RWPE1 (cell line): ENCODE measurements around the gene NSRP1.
"Not testable (repeated sequence)": the region's sequence is repeated elsewhere in the genome, so short reads cannot be mapped to it uniquely, and the experiment has no call there.

Experiments used
- CTCF ChIA-PET: fragments of 350-600 bp; sonication (Branson Sonifier 250); formaldehyde crosslinking; extraction: SDS; loops from one replicate; lab custom pipeline; 2021; lab: Yijun Ruan, JAX
- POLR2A ChIA-PET: fragments of 400-600 bp; formaldehyde crosslinking; extraction: SDS; loops from one replicate; lab custom pipeline; 2020; ENCODE audit warnings: antibody characterized with exemption; ENCODE audit not compliant: low non-redundant PET; lab: Yijun Ruan, JAX
- DNase-seq: peaks from one replicate; pipeline ENCODE4 v3.0.0; 2012; ENCODE audit warnings: low spot score
- H3K27ac ChIP-seq: fragments of 450-650 bp; 2 replicates; pipeline ENCODE4 v1.5.1; 2017
- TF ChIP-seq, protein P1 (sequence below): fragments of 450-650 bp; conservative IDR thresholded peaks from 2 replicates; pipeline ENCODE4 v1.5.1; 2017; ENCODE audit warnings: low read depth, mild to moderate bottlenecking

The NSRP1 gene

DNA sequence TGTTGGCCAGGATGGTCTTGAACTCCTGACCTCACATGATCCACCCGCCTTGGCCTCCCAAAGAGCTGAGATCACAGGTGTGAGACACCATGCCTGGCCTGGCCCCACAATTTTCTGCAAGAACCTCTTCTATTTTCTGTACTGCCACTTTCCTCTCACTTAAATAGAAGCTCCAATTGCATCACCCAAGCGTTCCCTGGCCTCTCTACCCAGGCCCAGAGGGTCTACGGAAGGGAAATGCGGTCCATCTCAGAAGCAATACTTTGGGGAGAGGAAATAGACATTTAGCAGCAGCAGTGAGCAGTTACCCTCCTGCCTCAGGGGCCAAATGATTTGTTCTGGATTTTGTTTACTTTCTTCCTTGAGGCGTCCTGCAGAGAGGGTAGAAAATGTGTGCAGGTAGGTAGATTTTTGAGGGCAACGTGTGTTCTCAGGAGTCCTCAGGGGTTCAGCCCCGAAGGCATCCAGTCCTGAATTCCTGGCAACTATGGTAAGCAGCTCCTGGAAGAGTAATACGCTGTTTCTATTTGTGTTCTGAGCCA lies 107.9 kb downstream of the NSRP1 start:
- DNase-seq, result no peak
- CTCF ChIA-PET, result no interaction called here
- POLR2A ChIA-PET, result no interaction called here
- no peak overlapping the region for H3K27ac ChIP-seq
- TF ChIP-seq, protein P1, sequence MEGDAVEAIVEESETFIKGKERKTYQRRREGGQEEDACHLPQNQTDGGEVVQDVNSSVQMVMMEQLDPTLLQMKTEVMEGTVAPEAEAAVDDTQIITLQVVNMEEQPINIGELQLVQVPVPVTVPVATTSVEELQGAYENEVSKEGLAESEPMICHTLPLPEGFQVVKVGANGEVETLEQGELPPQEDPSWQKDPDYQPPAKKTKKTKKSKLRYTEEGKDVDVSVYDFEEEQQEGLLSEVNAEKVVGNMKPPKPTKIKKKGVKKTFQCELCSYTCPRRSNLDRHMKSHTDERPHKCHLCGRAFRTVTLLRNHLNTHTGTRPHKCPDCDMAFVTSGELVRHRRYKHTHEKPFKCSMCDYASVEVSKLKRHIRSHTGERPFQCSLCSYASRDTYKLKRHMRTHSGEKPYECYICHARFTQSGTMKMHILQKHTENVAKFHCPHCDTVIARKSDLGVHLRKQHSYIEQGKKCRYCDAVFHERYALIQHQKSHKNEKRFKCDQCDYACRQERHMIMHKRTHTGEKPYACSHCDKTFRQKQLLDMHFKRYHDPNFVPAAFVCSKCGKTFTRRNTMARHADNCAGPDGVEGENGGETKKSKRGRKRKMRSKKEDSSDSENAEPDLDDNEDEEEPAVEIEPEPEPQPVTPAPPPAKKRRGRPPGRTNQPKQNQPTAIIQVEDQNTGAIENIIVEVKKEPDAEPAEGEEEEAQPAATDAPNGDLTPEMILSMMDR, result no peak

DNA sequence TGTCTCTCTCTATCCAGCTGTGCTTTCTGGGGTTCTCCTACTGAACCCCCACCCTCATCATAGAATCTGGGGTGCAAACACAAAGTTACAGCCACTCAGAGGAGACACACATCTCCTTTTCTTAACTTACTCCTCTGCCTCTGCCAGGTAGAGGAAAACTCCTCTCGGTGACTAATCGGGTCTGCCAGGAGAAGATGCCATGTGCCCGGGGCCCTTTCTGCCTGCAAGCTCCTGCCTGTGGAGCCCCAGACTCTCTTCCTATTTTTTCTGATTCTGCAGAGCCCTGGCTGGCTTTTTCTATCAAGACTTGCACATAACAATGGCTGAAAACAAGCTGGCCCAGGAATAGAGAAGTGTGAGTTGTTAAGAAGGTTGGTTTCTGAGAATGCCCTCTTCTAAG lies 108.5 kb downstream of the NSRP1 start:
- TF ChIP-seq, protein P1, result no peak
- DNase-seq, result peak; percentile 38
- CTCF ChIA-PET, result interaction anchor here (0.6 kb wide), 1 partner anchor 100 kb away, joined by 3 read pairs; no protein-coding TSS in a partner anchor
- POLR2A ChIA-PET, result no interaction called here
- H3K27ac ChIP-seq, result no peak overlapping the region

- no peak for DNase-seq
- ChIA-PET POLR2A (no interaction called here), CTCF (no interaction called here)
- TF ChIP-seq, protein P1, result no peak
- H3K27ac ChIP-seq, result no peak overlapping the region
Measured at GRCh38 chr17:30225919-30226553, 109.4 kb downstream of the NSRP1 start.

GRCh38 chr17:30226878-30227277 lies 110.3 kb downstream of the NSRP1 start:
- no peak for DNase-seq
- ChIA-PET POLR2A (no interaction called here), CTCF (no interaction called here)
- no peak overlapping the region for H3K27ac ChIP-seq
- TF ChIP-seq, protein P1, result no peak

DNA sequence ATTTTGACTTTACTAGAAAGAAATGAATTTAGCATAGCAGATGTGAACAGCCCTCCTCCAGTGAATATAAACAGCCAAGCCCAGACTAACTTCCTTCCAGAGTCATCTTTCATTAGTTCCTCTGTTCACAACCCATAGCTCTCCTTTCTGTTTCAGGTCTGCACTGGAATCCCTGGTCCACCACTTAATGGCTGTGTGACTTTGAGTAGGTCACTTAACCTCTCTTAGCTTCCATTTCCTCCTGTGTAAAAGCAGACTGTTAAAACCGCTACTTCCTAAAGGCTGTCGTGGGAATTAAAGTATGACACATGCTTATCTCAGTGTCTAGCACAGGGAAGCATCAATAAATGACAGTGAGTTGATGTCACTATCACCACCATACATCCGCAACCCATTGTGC lies 111.4 kb downstream of the NSRP1 start:
- ChIA-PET CTCF (interaction anchor here (1.0 kb wide), 1 partner anchor 121 kb away, joined by 3 read pairs; no protein-coding TSS in a partner anchor), POLR2A (no interaction called here)
- no peak for DNase-seq
- TF ChIP-seq, protein P1, result no peak
- peak overlapping the region; percentile 70 for H3K27ac ChIP-seq

DNA sequence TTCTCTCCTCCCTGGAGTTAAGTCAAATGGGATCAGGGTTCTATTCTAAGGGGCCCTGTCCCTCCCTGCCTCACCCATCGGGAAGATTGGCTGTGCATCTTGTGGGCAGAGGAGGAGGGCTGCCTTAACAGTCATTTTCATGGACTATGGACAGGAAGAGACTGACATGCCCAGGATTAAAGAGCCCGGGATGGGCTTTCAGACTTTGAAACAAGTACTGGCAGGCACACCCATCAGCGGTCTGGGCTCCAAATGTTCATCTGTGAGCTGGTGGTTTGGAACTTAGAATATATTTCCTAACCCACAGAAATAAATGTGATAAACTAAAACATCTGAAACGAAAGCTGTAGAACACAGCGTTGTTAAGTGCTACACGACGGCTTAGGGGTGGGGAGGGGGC lies 112.4 kb downstream of the NSRP1 start:
- ChIA-PET CTCF (interaction anchor here (1.0 kb wide), 1 partner anchor 122 kb away, joined by 3 read pairs; no protein-coding TSS in a partner anchor), POLR2A (no interaction called here)
- peak overlapping the region; percentile 70 for H3K27ac ChIP-seq
- DNase-seq, result no peak
- TF ChIP-seq, protein P1, result no peak

DNA sequence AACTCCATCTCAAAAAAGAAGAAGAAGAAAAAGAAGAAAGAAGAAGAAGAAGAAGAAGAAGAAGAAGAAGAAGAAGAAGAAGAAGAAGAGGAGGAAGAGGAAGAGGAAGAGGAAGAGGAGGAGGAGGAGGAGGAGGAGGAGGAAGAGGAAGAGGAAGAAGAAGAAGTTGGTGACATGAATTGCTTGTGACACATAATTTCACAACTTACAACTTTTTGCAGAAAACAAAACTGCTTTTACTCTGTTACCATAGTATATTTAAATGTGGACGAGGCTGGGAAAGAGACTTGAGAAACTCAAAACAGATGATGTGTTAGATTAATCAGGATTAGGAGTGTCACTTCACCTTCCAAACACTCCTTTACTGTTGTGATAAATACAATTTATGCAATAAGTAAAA lies 113.4 kb downstream of the NSRP1 start:
- DNase-seq, POLR2A ChIA-PET, H3K27ac ChIP-seq: not testable (repeated sequence)
- CTCF ChIA-PET, result interaction anchor here (0.7 kb wide), 1 partner anchor 43 kb away, joined by 4 read pairs; no protein-coding TSS in a partner anchor
